Cardiac fibroblast (primary cell): ENCODE measurements around the gene IMMT.
A peak's percentile ranks its signal among the peaks of the same experiment; 100 is the strongest.
"Not testable (repeated sequence)": the region's sequence is repeated elsewhere in the genome, so short reads cannot be mapped to it uniquely, and the experiment has no call there.

Source experiments
- DNase-seq, 2 donors: peaks; one replicate each; pipeline versions ENCODE4 v3.0.0 to v3.0.0-alpha.2; 2010; ENCODE audit warnings: low read depth in 2 of 2
- H3K4me3 ChIP-seq, 2 donors: replicated peaks in 1 of 2; 1 replicate in 1 of 2; 2 replicates in 1 of 2; pipeline ENCODE4 v1.5.1; 2011; ENCODE audit warnings: low read depth in 2 of 2, low read length in 2 of 2, mild to moderate bottlenecking in 2 of 2, moderate library complexity in 1 of 2
- CTCF ChIP-seq: IDR thresholded peaks from one replicate; pipeline ENCODE4 v1.5.1; 2011; ENCODE audit warnings: low read depth, mild to moderate bottlenecking, low read length, inconsistent platforms

IMMT gene

DNA sequence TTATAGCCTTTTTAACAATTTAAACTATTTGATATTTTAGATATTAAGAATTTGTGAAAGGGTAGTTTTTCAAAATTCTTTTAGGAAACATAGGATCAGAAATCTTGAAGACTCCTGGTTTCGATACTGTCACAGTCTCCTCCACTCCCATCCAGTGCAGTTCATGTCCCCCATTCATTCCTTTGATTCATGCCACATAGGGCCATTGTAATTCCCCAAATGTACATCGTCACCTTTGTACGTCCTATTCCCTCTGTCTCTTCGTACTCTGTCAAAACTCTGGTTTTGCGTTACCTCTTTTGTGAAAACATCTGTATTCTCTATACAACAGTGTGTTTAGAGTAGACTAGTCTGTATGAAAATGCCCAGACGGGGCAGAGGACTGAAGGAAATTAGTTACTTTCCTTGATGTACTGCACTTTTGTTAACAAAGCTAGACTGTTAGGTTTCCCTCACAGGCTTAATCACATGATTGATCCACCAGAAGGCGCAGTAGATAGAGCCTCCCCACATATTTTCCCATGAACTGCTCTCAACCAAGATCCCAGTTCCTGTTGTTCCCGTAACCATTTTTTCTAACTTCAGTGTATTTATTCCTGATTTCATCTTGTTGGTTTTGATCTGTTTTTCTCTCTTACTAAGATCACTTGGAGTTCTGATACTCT, 6.5 kb upstream of the IMMT start:
- no peak for TF ChIP-seq CTCF
- peak in 1 of 2 donors; percentile 39 for DNase-seq
- H3K4me3 ChIP-seq: no peak overlapping the region

DNA sequence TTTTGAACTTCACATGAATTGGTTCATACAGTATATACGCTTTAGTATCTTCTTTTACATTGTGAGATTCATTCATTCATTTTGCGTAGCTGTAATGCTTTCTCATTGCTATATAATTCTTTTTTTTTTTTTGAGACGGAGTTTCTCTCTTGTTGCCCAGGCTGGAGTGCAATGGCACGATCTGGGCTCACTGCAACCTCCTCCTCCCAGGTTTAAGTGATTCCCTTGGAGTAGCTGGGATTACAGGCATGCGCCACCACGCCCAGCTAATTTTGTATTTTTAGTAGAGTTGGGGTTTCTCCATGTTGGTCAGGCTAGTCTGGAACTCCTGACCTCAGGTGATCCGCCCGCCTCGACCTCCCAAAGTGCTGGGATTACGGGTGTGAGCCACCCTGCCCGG, 5.3 kb upstream of the IMMT start:
- peak overlapping the region in 1 of 2 donors; percentile 86 for H3K4me3 ChIP-seq
- DNase-seq: not testable (repeated sequence)

- H3K4me3 ChIP-seq: peak overlapping the region; percentile 78 to 86
- TF ChIP-seq CTCF: no peak
- no peak for DNase-seq
Measured at GRCh38 chr2:86199834-86200177, 4.5 kb upstream of the IMMT start.

- H3K4me3 ChIP-seq: peak overlapping the region; percentile 94 to 100
- no peak for DNase-seq
- no peak for TF ChIP-seq CTCF
Measured at GRCh38 chr2:86195808-86196387, 636 bp upstream of the IMMT start.

GRCh38 chr2:86194751-86195054, 559 bp downstream of the IMMT start:
- peak overlapping the region; percentile 94 to 100 for H3K4me3 ChIP-seq
- no peak for DNase-seq
- no peak for TF ChIP-seq CTCF

DNA sequence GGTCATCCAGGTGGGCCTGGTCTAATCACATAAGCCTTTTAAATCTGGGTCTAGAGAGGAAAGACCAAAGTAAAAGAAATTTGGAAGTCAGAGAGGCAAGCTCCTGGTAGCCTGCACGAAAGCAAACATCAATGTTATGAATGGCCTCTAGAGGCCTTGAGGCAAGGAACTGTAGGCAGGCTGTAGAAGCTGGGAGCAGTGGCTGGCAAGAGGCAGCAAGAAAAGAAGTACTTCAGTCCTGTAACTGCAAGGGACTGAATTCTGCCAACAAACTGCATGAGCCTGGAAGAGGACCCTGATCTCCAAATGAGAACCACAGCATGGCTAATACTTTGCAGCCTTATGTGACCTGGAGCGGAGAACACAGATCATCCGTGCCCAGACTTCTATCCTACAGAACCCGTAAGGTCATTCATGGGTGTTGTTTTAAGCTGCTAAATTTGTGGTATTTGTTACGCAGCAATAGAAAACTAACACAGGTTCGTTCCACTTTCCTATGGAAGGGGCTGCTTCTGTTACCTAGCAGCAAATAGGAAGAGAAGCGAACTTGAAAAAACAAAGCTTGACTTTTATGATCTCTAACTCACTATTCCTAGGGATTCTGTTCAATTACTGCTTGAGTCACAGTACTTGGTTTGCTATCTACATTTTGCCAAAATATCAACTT, 1.2 kb downstream of the IMMT start:
- H3K4me3 ChIP-seq: peak overlapping the region; percentile 94 to 100
- no peak for DNase-seq
- no peak for TF ChIP-seq CTCF

- DNase-seq: no peak
- no peak for TF ChIP-seq CTCF
- H3K4me3 ChIP-seq: no peak overlapping the region
Measured at GRCh38 chr2:86189782-86190416, 5.4 kb downstream of the IMMT start.
